K562 (cell line): Measurements from ENCODE around the gene MACF1. TPM values are rescaled to one million over a fixed set of nuclear protein-coding genes. Genes with fewer than 3 reads are reported as not detected.
A peak's percentile ranks its signal among the peaks of the same experiment; 100 is the strongest.

ENCODE experiments used
- ATF6 ChIP-seq: sonication (generic); formaldehyde crosslinking; IDR thresholded peaks from 2 replicates; pipeline ENCODE4 v1.4.0; 2020; ENCODE audit warnings: mild to moderate bottlenecking, missing genetic modification reagents
- CAMTA2 ChIP-seq: fragments of 250-450 bp; sonication (Bioruptor Pico); conservative IDR thresholded peaks from 2 replicates; pipeline ENCODE4 v1.5.1; 2022
- CGGBP1 ChIP-seq: fragments of 250-450 bp; sonication (Bioruptor Pico); IDR thresholded peaks from 2 replicates; pipeline ENCODE4 v1.9.0; 2021; ENCODE audit warnings: mild to moderate bottlenecking
- CXXC5 ChIP-seq: fragments of 250-450 bp; sonication (Bioruptor Pico); IDR thresholded peaks from 2 replicates; pipeline ENCODE4 v1.8.0; 2022; ENCODE audit warnings: inconsistent platforms, mild to moderate bottlenecking, moderate library complexity
- ELF4 ChIP-seq: fragments of 450-650 bp; formaldehyde crosslinking; IDR thresholded peaks from 2 replicates; pipeline ENCODE4 v1.4.0; 2022; ENCODE audit warnings: missing genetic modification characterization
- EP400 ChIP-seq: fragments of 450-650 bp; IDR thresholded peaks from 2 replicates; pipeline ENCODE4 v1.6.1; 2017; ENCODE audit warnings: antibody characterized with exemption, mild to moderate bottlenecking, moderate library complexity
- GABPA ChIP-seq: fragments of 200-800 bp; sonication (Bioruptor generic); conservative IDR thresholded peaks from 2 replicates; pipeline ENCODE4 v1.6.1; 2016; ENCODE audit warnings: low read depth, missing genetic modification characterization, missing compliant biosample characterization
- GABPB2 ChIP-seq: fragments of 250-450 bp; sonication (Bioruptor Pico); conservative IDR thresholded peaks from 2 replicates; pipeline ENCODE4 v1.5.1; 2021; ENCODE audit warnings: mild to moderate bottlenecking
- GTF2A2 ChIP-seq: IDR thresholded peaks from 2 replicates; pipeline ENCODE4 v1.6.1; 2016; ENCODE audit warnings: mild to moderate bottlenecking, missing genetic modification characterization, missing compliant biosample characterization
- ILF3 ChIP-seq: fragments of 450-650 bp; IDR thresholded peaks from 2 replicates; pipeline ENCODE4 v1.6.1; 2018; ENCODE audit warnings: antibody characterized with exemption, mild to moderate bottlenecking, moderate library complexity, borderline replicate concordance
- L3MBTL2 ChIP-seq: fragments of 450-650 bp; IDR thresholded peaks from 2 replicates; pipeline ENCODE4 v1.6.1; 2016; ENCODE audit warnings: mild to moderate bottlenecking, moderate library complexity
- LCOR ChIP-seq: sonication (generic); formaldehyde crosslinking; IDR thresholded peaks from 2 replicates; pipeline ENCODE4 v1.8.0; 2022; ENCODE audit warnings: mild to moderate bottlenecking, missing genetic modification reagents
- MEF2D ChIP-seq: conservative IDR thresholded peaks from 2 replicates; pipeline ENCODE4 v1.6.1; 2016; ENCODE audit warnings: low read depth, missing genetic modification characterization, missing compliant biosample characterization
- NR4A1 ChIP-seq, 2 experiments: fragments of 250-450 bp in 1 of 2; fragments of 450-650 bp in 1 of 2; sonication (Bioruptor Pico) in 1 of 2; IDR thresholded peaks; 2 replicates each; pipeline versions ENCODE4 v1.4.0 to v1.6.1; 2016 to 2020; ENCODE audit warnings: mild to moderate bottlenecking in 2 of 2, missing compliant biosample characterization in 1 of 2, missing genetic modification characterization in 1 of 2, moderate library complexity in 1 of 2
- SAFB2 ChIP-seq: fragments of 200-400 bp; formaldehyde crosslinking; IDR thresholded peaks from 2 replicates; pipeline ENCODE4 v1.6.1; 2018; ENCODE audit warnings: borderline replicate concordance, low read length, low read depth, moderate library complexity; ENCODE audit not compliant: severe bottlenecking
- SMAD2 ChIP-seq: fragments of 150-350 bp; IDR thresholded peaks from 2 replicates; pipeline ENCODE4 v1.6.1; 2014; ENCODE audit warnings: low read depth, mild to moderate bottlenecking, low read length
- TAF15 ChIP-seq: fragments of 200-400 bp; formaldehyde crosslinking; IDR thresholded peaks from 2 replicates; pipeline ENCODE4 v1.6.1; 2017; ENCODE audit warnings: mild to moderate bottlenecking, low read depth, low read length, moderate library complexity
- TARDBP ChIP-seq: fragments of 450-650 bp; IDR thresholded peaks from 2 replicates; pipeline ENCODE4 v1.6.1; 2016
- THRAP3 ChIP-seq: fragments of 450-650 bp; IDR thresholded peaks from 2 replicates; pipeline ENCODE4 v1.6.1; 2016; ENCODE audit warnings: mild to moderate bottlenecking, inconsistent platforms, borderline replicate concordance
- XRCC4 ChIP-seq: IDR thresholded peaks from one replicate; pipeline ENCODE4 v1.6.1; 2011; ENCODE audit not compliant: insufficient read depth, insufficient read length; ENCODE audit errors: extremely low read depth
- ZC3H8 ChIP-seq: fragments of 450-650 bp; IDR thresholded peaks from 2 replicates; pipeline ENCODE4 v1.6.1; 2017
- ZEB2 ChIP-seq: fragments of 450-650 bp; IDR thresholded peaks from 2 replicates; pipeline ENCODE4 v1.6.1; 2016
- ZNF212 ChIP-seq: fragments of 450-650 bp; formaldehyde crosslinking; IDR thresholded peaks from 2 replicates; pipeline ENCODE4 v1.4.0; 2020; ENCODE audit warnings: mild to moderate bottlenecking
- ZNF253 ChIP-seq: fragments of 250-450 bp; sonication (Bioruptor Pico); conservative IDR thresholded peaks from 2 replicates; pipeline ENCODE4 v1.6.1; 2021; ENCODE audit warnings: mild to moderate bottlenecking
- ZNF263 ChIP-seq: sonication (generic); formaldehyde crosslinking; IDR thresholded peaks from 2 replicates; pipeline ENCODE4 v1.8.0; 2022; ENCODE audit warnings: mild to moderate bottlenecking, missing genetic modification reagents, borderline replicate concordance
- ZNF408 ChIP-seq: fragments of 250-450 bp; sonication (Bioruptor Pico); IDR thresholded peaks from 2 replicates; pipeline ENCODE4 v1.4.0; 2020; ENCODE audit warnings: low read depth, mild to moderate bottlenecking, moderate library complexity
- polyA plus RNA-seq, 8 experiments: library from polyadenylated mRNA; depleted of rRNA in 4 of 8; stranded (reverse) in 5 of 8; unstranded in 3 of 8; fragments of >200 nt; fragmentation: Nextera tagmentation in 2 of 8; fragmentation: Illumina TruSeq in 1 of 8; extraction: Ambion mirVana in 2 of 8; extraction: Trizol in 1 of 8; gene quantifications; 2 replicates each; pipeline versions ENCODE4 v1.2.1 to v1.2.3, GENCODE V29; 2011 to 2014; ENCODE audit warnings: inconsistent platforms in 1 of 8, missing spikeins in 1 of 8
- total RNA-seq, 7 experiments: library from RNA; depleted of rRNA in 6 of 7; stranded (reverse); fragments of >200 nt in 6 of 7; fragmentation: Illumina TruSeq in 2 of 7; extraction: Trizol in 2 of 7; gene quantifications; 2 replicates each; pipeline versions ENCODE4 v1.2.1 to v1.2.3, GENCODE V29; 2011 to 2021; ENCODE audit warnings: low replicate concordance in 1 of 7
- TF ChIP-seq, protein P1 (sequence below): fragments of 450-650 bp; formaldehyde crosslinking; IDR thresholded peaks from 2 replicates; pipeline ENCODE4 v1.4.0; 2020; ENCODE audit warnings: mild to moderate bottlenecking, mixed read lengths

MACF1 gene
- total and polyA plus RNA-seq, 9 of the 15 experiments (the other 6 are each of a cell fraction or from before 2014, with no cell fraction given), result 13.2 to 232 (median 112) TPM

DNA sequence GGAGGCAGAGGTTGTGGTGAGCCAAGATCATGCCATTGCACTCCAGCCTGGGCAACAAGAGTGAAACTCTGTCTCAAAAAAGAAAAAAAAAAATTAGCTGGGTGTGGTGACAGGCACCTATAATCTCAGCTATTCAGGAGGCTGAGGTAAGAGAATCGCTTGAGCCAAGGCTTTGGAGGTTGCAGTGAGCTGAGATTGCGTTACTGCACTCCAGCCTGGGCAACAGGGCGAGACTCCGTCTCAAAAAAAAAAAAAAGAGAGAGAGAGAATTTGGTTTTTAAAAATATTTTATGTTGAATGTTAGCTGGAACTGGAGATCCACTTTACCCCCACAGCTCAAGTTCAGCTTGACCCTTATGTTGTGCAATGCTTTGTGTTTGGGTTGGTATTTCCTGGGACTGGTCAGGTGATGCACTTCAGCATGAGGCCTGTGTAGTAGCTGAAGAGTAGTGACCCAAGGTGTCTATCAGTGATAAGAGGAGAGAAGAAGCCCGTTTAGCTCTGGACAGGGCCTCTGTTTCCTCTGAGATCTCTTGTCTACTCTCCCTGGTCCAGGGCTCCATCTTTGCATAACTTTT is 36.8 kb upstream of the MACF1 start (continued):
- TF ChIP-seq SAFB2 (no peak), GABPB2 (no peak), ZNF408 (CRISPR knock-in tag) (no peak), XRCC4 (no peak), L3MBTL2 (peak; percentile 72), LCOR (CRISPR knock-in tag) (peak; percentile 93), MEF2D (0 out of 2 replicates have a peak, but pooled peaks have one; percentile 28), GABPA (tag) (peak; percentile 57), ZNF212 (CRISPR knock-in tag) (no peak), ZEB2 (peak; percentile 97), SMAD2 (no peak), GTF2A2 (tag) (no peak), ZC3H8 (no peak), NR4A1 (CRISPR knock-in tag; IDR thresholded peaks at IDR 0.05) (no peak), NR4A1 (tag; IDR thresholded peaks at IDR 0.05) (peak; percentile 66), CAMTA2 (no peak), CXXC5 (peak; percentile 74), TARDBP (peak; percentile 80; the same call in 1 of the 2 replicates), THRAP3 (no peak), TAF15 (no peak), EP400 (peak; percentile 73), ELF4 (CRISPR knock-in tag) (peak; percentile 73; the same call in 1 of the 2 replicates), ZNF263 (CRISPR knock-in tag) (no peak), CGGBP1 (no peak), ILF3 (peak; percentile 87; the same call in 1 of the 2 replicates), ZNF253 (CRISPR knock-in tag) (no peak), ATF6 (no peak)
- TF ChIP-seq, protein P1, sequence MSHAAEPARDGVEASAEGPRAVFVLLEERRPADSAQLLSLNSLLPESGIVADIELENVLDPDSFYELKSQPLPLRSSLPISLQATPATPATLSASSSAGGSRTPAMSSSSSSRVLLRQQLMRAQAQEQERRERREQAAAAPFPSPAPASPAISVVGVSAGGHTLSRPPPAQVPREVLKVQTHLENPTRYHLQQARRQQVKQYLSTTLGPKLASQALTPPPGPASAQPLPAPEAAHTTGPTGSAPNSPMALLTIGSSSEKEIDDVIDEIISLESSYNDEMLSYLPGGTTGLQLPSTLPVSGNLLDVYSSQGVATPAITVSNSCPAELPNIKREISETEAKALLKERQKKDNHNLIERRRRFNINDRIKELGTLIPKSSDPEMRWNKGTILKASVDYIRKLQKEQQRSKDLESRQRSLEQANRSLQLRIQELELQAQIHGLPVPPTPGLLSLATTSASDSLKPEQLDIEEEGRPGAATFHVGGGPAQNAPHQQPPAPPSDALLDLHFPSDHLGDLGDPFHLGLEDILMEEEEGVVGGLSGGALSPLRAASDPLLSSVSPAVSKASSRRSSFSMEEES, result peak; percentile 81
